Heart right ventricle (tissue), 16 donors: ENCODE results near the gene SPNS2. TPM values are rescaled to one million over a fixed set of nuclear protein-coding genes. Genes with fewer than 3 reads are reported as not detected.

Source experiments
- ATAC-seq, 8 donors: fragments of 200-7000 bp; cut with Tn5 transposase; one replicate each; pipeline ENCODE4 v1.9.1; 2020; ENCODE audit warnings: mild to moderate bottlenecking in 8 of 8, moderate library complexity in 8 of 8, moderate number of reproducible peaks in 1 of 8
- DNase-seq, 2 donors: peaks; one replicate each; pipeline ENCODE4 v3.0.0-alpha.2; 2020
- H3K27ac ChIP-seq, 10 donors: fragments of 200-600 bp; sonication (generic) in 2 of 10; one replicate each; pipeline versions ENCODE4 v1.5.0 to v1.8.0; 2020 to 2022; ENCODE audit warnings: mild to moderate bottlenecking in 3 of 10
- H3K27me3 ChIP-seq, 7 donors: fragments of 200-600 bp; one replicate each; pipeline ENCODE4 v1.8.0; 2021 to 2022; ENCODE audit warnings: mild to moderate bottlenecking in 2 of 7
- H3K36me3 ChIP-seq, 9 donors: fragments of 200-600 bp; sonication (generic) in 1 of 9; one replicate each; pipeline versions ENCODE4 v1.5.0 to v1.8.0; 2020 to 2022; ENCODE audit warnings: mild to moderate bottlenecking in 2 of 9
- H3K4me1 ChIP-seq, 9 donors: fragments of 200-600 bp; sonication (generic) in 1 of 9; one replicate each; pipeline versions ENCODE4 v1.5.0 to v1.8.0; 2020 to 2022; ENCODE audit warnings: mild to moderate bottlenecking in 4 of 9
- H3K4me3 ChIP-seq, 10 donors: fragments of 200-600 bp; sonication (generic) in 2 of 10; one replicate each; pipeline versions ENCODE4 v1.5.0 to v1.8.0; 2020 to 2022; ENCODE audit warnings: mild to moderate bottlenecking in 7 of 10, moderate library complexity in 2 of 10
- H3K9me3 ChIP-seq, 11 donors: fragments of 200-600 bp in 10 of 11; sonication (generic) in 2 of 11; one replicate each; pipeline versions ENCODE4 v1.5.0 to v1.8.0; 2013 to 2022; ENCODE audit warnings: mild to moderate bottlenecking in 2 of 11, control low read depth in 1 of 11, moderate library complexity in 1 of 11
- CTCF ChIP-seq, 9 donors: fragments of 200-600 bp; sonication (generic) in 2 of 9; IDR thresholded peaks; one replicate each; pipeline versions ENCODE4 v1.5.0 to v1.8.0; 2021 to 2022; ENCODE audit warnings: antibody characterized with exemption in 9 of 9, mild to moderate bottlenecking in 5 of 9, moderate library complexity in 1 of 9
- WGBS, 2 donors: extraction: QIAGEN DNeasy Blood & Tissue Kit; methylation state at CpG; one replicate each; pipeline ENCODE4 v1.1.7; 2013; ENCODE audit warnings: inconsistent platforms in 1 of 2; 5-methylcytosine and 5-hydroxymethylcytosine counted together
- intact Hi-C, 10 donors: fragments of 100-400 bp; cut with DNase I; formaldehyde crosslinking; loops; one replicate each; pipeline versions ENCODE4 v1.11.1 to v1.14.2; 2022
- polyA plus RNA-seq, 2 donors: library from polyadenylated mRNA; stranded (reverse); fragments of 200-250 nt; gene quantifications; one replicate each; pipeline ENCODE4 v1.2.3, GENCODE V29; 2013
- total RNA-seq, 10 donors: library from RNA; stranded (reverse); fragmentation: NEBNext Ultra II Directional in 3 of 10; extraction: Animal tissue kit (Norgen Biotek cat#: 25700) in 3 of 10; gene quantifications; one replicate each; pipeline versions ENCODE4 v1.2.1 to v1.2.4, GENCODE V29; 2021 to 2023
- donor health status: Arrhythmogenic right ventricular cardiomyopathy.
- donor health status: ischemic (EF 13 %, LVEDD 7.1; RV severe dilation, severe dysfunction).
- donor health status: healthy with polysubstance abuse.
- donor health status: DM: no; HTN: yes; CAD: no.
- donor health status: DM: no; HTN: no; CAD: no.
- donor health status: ischemic (EF 25% LVEDD 6.9; RV normal size, moderate dysfunction).
- donor health status: ischemic (EF 25% LVEDD 5.7; RV mildly dilated, moderate dysfunction).
- donor health status: healthy.
- donor health status: DM: yes; HTN: yes; CAD: no.
- donor health status: Ischemic cardiomyopathy.
- donor health status: ischemic (EF 35%, LVEDD 5.7; RV mildly dilated, moderate dysfunction).
- donor health status: nonischemic (EF 11% LVEDD 7.7; RV severe dilation, severe dysfunction).
- donor health status: DM: yes; HTN: yes; CAD: no.
- donor health status: PGD.
- donor health status: ischemic (EF 29% LVEDD 5.4; RV normal size, mild dysfunction).
- donor health status: nonischemic (EF 23%, LVEDD 6.1; RV moderate dilation, normal function).

The SPNS2 gene
- total and polyA plus RNA-seq, 12 donors = 4.5 to 27.7 (median 9.8) TPM

DNA sequence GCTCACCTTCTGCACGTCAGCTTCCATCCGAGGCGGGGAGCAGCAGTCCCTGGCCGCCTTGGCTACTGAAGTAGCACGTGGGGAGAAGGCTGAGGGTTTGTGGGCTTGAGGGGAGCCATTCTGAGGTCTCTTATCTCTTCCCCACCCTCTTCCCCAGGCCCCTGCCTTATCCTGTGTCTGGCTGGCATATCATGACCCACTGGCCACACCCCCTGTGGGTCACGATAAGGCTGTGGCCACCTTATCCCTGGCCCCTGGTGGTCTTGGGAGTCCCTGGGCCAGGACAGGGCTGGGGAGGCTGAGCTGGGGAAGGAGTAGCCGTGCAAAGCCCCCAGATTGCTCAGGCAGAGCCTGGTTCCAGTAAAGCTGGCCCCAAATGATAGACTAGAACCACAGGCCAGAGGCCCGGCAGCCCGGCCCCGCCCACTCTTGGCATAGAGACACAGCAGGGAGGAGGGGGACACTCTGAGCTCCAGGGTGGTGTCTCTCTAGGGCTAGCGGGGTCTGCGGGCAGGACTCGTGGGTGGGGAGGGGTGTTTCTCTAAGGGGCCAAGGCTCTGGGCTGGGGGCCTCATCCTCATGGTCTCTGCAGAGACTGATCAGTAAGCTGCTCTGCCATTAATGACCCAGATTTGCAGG, 7.6 kb downstream of the SPNS2 start:
- ATAC-seq = no peak
- 60 to 61% methylated on average over 12 to 13 of the region's 13 CpGs for WGBS, 2 donors
- intact Hi-C loops = loop anchor here in 1 of 10 donors (5.0 kb wide), 1 partner anchor 36 kb away; no protein-coding TSS in a partner anchor
- no peak for DNase-seq
- no peaks in the 10 kb centered on the region for H3K9me3 ChIP-seq
- H3K27ac ChIP-seq = peak overlapping the region in 7 of 10 donors; percentile 43 to 87 (median 57)
- H3K36me3 ChIP-seq = no peaks in the 10 kb centered on the region
- no peak for TF ChIP-seq CTCF (IDR thresholded peaks at IDR 0.05)
- H3K27me3 ChIP-seq = peaks cover 0 to 7% (median 0%) of the 10 kb centered on the region in 7 donors
- H3K4me1 ChIP-seq = peaks cover 24 to 99% (median 77%) of the 10 kb centered on the region in 9 donors
- no peak overlapping the region for H3K4me3 ChIP-seq

DNA sequence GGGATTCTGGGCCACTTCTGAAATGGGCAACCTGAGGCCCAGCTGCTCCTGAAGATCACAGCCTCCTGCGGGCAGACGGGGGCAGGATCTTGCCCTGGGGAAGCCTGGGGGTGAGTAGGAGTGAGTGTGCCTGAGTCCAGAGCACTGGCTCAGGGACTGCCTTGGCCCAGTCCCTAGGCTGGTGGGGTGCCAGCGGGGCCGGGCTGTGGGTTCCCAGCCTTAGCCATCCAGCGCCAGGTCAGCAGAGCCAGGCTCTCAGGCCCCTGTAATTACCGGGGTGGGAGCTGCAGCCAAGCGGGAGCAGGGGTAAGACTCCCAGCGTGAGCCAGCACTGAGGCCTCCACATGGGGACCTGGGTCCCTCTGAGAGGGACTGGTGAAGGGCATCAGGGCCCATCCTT, 8.2 kb downstream of the SPNS2 start:
- WGBS, 2 donors = 70 to 73% methylated on average over 8 of the region's 8 CpGs
- DNase-seq (peak; percentile 41 to 67), ATAC-seq (peak in 3 of 8 donors; percentile 51 to 66 (median 57))
- H3K4me1 ChIP-seq = peaks cover 24 to 100% (median 77%) of the 10 kb centered on the region in 9 donors
- no peaks in the 10 kb centered on the region for H3K36me3 ChIP-seq
- no peaks in the 10 kb centered on the region for H3K9me3 ChIP-seq
- TF ChIP-seq CTCF (IDR thresholded peaks at IDR 0.05) = no peak
- H3K27me3 ChIP-seq = peaks cover 0 to 1% (median 0%) of the 10 kb centered on the region in 7 donors
- intact Hi-C loops = loop anchor here in 1 of 10 donors (5.0 kb wide), 1 partner anchor 35 kb away; no protein-coding TSS in a partner anchor
- H3K4me3 ChIP-seq = no peak overlapping the region
- H3K27ac ChIP-seq = peak overlapping the region in 5 of 10 donors; percentile 55 to 87 (median 65)

- TF ChIP-seq CTCF (IDR thresholded peaks at IDR 0.05) = no peak
- H3K27me3 ChIP-seq = no peaks in the 10 kb centered on the region
- ATAC-seq = no peak
- DNase-seq = no peak
- H3K4me3 ChIP-seq = no peak overlapping the region
- intact Hi-C loops = loop anchor here in 1 of 10 donors (5.0 kb wide), 1 partner anchor 35 kb away; no protein-coding TSS in a partner anchor
- peaks cover 23 to 100% (median 81%) of the 10 kb centered on the region in 9 donors for H3K4me1 ChIP-seq
- H3K9me3 ChIP-seq = no peaks in the 10 kb centered on the region
- H3K36me3 ChIP-seq = no peaks in the 10 kb centered on the region
- 77 to 85% methylated on average over 8 of the region's 8 CpGs for WGBS, 2 donors
- H3K27ac ChIP-seq = peak overlapping the region in 7 of 10 donors; percentile 30 to 87 (median 78)
These were observed 8.9 kb downstream of the SPNS2 start for GRCh38 chr17:4507361-4508111.

DNA sequence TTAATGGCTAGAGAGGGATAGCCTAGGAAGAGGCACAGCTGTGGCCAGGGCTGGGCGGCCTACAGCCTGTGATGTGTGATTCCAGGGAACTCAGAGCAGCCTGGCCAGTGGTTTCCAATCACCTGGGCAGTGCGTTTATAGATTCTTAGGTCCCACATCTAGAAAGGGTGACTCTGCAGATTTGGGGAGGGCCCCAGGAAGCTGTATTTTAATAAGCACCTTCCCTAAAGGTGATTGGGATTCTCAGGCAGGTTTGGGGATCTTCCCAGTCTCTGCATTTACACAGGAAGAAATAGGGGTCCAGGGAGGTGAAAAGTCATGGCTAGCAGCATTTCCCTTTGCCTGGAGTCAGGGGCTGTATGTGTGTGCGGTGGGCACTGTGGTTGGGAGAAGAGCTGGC, 9.5 kb downstream of the SPNS2 start:
- no peak for DNase-seq
- Histone ChIP-seq H3K27ac (peak overlapping the region in 9 of 10 donors; percentile 17 to 87 (median 66)), H3K27me3 (no peaks in the 10 kb centered on the region), H3K4me1 (peaks cover 20 to 100% (median 81%) of the 10 kb centered on the region in 9 donors), H3K4me3 (no peak overlapping the region), H3K9me3 (no peaks in the 10 kb centered on the region), H3K36me3 (no peaks in the 10 kb centered on the region)
- no peak for ATAC-seq
- no peak for TF ChIP-seq CTCF (IDR thresholded peaks at IDR 0.05)
- WGBS, 2 donors = 87 to 94% methylated on average over 3 of the region's 3 CpGs
- intact Hi-C loops = loop anchor here in 1 of 10 donors (5.0 kb wide), 1 partner anchor 34 kb away; no protein-coding TSS in a partner anchor
